Nephron (organoid): ENCODE measurements around the gene FARP1.
A peak's percentile ranks its signal among the peaks of the same experiment; 100 is the strongest.

Experiments
- H3K27ac Mint-ChIP-seq, 3 experiments: 2 replicates each; pipeline ENCODE4 v1.8.0; 2020; ENCODE audit warnings: mixed read lengths in 3 of 3, mild to moderate bottlenecking in 2 of 3, moderate library complexity in 1 of 3
- H3K27me3 Mint-ChIP-seq: 2 replicates; pipeline ENCODE4 v1.8.0; 2021; ENCODE audit warnings: low read depth, mild to moderate bottlenecking, moderate library complexity, mixed read lengths
- H3K36me3 Mint-ChIP-seq: 2 replicates; pipeline ENCODE4 v1.8.0; 2020; ENCODE audit warnings: low read depth, mixed read lengths
- H3K4me1 Mint-ChIP-seq: 2 replicates; pipeline ENCODE4 v1.8.0; 2020; ENCODE audit warnings: mixed read lengths
- H3K4me3 Mint-ChIP-seq, 3 experiments: 2 replicates each; pipeline ENCODE4 v1.8.0; 2020; ENCODE audit warnings: mild to moderate bottlenecking in 3 of 3, mixed read lengths in 3 of 3, moderate library complexity in 2 of 3
- H3K9me3 Mint-ChIP-seq: 2 replicates; pipeline ENCODE4 v1.8.0; 2020; ENCODE audit warnings: mixed read lengths
- CTCF ChIP-seq, 3 experiments: fragments of 200-600 bp; sonication (generic); IDR thresholded peaks; one replicate each; pipeline ENCODE4 v1.5.0; 2021; ENCODE audit warnings: antibody characterized with exemption in 3 of 3; ENCODE audit not compliant: unreplicated experiment in 3 of 3

FARP1 gene

DNA sequence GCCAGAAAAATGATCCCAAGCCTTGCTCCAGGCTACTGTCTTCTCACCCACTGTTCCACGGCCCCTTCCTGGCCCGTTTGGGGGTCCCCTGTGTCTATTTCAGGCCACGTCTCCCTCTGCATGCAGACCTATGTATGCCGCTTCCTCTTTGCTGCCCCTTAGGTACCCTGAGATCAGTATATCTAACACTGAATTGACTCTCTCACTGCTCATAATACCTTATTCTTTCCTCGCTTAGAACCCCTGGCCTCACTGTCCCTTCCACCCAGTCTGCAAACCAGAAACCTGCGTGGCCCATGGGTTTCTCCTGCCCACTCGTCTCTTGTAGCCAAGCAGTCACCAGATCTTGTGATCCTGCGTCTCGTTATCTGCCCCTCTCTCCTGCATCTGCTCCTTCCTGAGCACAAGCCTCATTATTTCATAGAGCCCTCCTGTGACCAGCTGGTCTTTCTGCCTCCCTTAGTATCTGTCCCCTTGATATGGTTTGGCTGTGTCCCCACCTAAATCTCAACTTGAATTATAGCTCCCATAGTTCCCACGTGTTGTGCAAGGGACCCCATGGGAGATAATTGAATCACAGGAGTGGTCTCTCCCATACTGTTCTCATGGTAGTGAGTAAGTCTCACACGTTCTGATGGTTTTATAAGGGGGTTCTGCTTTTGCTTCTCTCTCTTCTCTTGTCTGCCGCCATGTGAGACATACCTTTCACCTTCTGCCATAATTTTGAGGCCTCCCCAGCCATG lies 143.1 kb downstream of the FARP1 start:
- no peaks in the 10 kb centered on the region for H3K9me3 Mint-ChIP-seq
- no peaks in the 10 kb centered on the region for H3K27me3 Mint-ChIP-seq
- H3K36me3 Mint-ChIP-seq, result peaks cover 16% of the 10 kb centered on the region
- no peak overlapping the region for H3K4me3 Mint-ChIP-seq
- peaks cover 9% of the 10 kb centered on the region for H3K4me1 Mint-ChIP-seq
- H3K27ac Mint-ChIP-seq, result no peak overlapping the region
- no peak for TF ChIP-seq CTCF (IDR thresholded peaks at IDR 0.05; ENCODE audit: unreplicated experiment in 3 of 3)

GRCh38 chr13:98286799-98287198 lies 143.9 kb downstream of the FARP1 start:
- H3K36me3 Mint-ChIP-seq, result peaks cover 16% of the 10 kb centered on the region
- TF ChIP-seq CTCF (IDR thresholded peaks at IDR 0.05; ENCODE audit: unreplicated experiment in 3 of 3), result no peak
- H3K27me3 Mint-ChIP-seq, result no peaks in the 10 kb centered on the region
- H3K4me3 Mint-ChIP-seq, result no peak overlapping the region
- H3K27ac Mint-ChIP-seq, result no peak overlapping the region
- H3K4me1 Mint-ChIP-seq, result peaks cover 5% of the 10 kb centered on the region
- no peaks in the 10 kb centered on the region for H3K9me3 Mint-ChIP-seq

- no peaks in the 10 kb centered on the region for H3K27me3 Mint-ChIP-seq
- H3K27ac Mint-ChIP-seq, result peak overlapping the region; percentile 35 to 69 (median 41)
- no peaks in the 10 kb centered on the region for H3K9me3 Mint-ChIP-seq
- peaks cover 16% of the 10 kb centered on the region for H3K36me3 Mint-ChIP-seq
- no peak for TF ChIP-seq CTCF (IDR thresholded peaks at IDR 0.05; ENCODE audit: unreplicated experiment in 3 of 3)
- no peak overlapping the region for H3K4me3 Mint-ChIP-seq
- H3K4me1 Mint-ChIP-seq, result peaks cover 10% of the 10 kb centered on the region
Measured at GRCh38 chr13:98288211-98288610, 145.3 kb downstream of the FARP1 start.

DNA sequence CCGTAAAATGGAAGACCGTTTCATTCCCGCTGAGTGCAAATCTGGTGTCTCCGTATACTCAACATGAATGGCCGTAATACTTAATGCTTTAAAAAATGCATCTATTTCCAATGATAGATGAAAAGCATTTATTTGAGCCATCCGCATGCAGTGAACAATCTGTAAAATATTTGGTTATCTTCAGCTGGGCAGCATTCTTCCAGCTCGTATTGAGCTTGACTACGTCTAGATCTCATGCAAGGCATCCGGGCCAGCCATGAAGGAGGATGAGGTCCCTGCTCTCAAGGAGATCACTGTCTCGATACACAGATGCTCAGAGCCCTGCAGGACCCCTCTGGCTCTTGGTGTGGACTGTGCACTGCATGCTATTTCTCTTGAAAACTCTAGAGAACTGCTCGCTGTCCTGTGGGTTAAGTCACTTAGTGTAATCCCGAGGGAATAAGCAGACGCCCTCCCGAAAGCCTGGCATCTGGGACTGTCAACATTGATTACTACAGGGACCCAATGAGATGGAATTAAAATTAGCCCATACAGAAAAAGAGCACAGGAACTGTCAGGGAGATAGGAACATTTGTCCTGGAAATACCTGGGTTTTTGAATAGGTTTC lies 146.5 kb downstream of the FARP1 start:
- Mint-ChIP-seq H3K4me1 (peaks cover 16% of the 10 kb centered on the region), H3K27ac (no peak overlapping the region), H3K4me3 (no peak overlapping the region), H3K36me3 (peaks cover 16% of the 10 kb centered on the region), H3K9me3 (no peaks in the 10 kb centered on the region), H3K27me3 (no peaks in the 10 kb centered on the region)
- no peak for TF ChIP-seq CTCF (IDR thresholded peaks at IDR 0.05; ENCODE audit: unreplicated experiment in 3 of 3)

DNA sequence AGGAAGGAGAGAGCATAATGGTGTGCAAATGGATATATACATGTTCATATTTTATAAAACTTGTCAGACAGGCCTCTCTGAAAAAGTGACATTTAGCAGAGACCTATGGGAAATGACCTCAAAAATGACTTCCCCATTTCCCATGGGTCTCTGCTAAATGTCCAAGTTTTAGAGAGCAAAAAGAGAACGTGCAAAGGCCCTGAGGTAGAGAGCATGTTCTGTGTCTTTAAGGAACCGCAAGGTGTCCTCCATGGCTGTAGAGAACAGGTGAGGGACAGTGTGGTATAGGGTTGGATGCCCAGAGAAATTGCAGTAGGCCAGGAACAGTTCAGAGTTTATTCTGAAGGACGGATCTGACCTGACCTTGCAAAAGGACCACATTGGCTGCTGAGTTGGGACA lies 147.4 kb downstream of the FARP1 start:
- H3K27me3 Mint-ChIP-seq, result no peaks in the 10 kb centered on the region
- H3K4me1 Mint-ChIP-seq, result peaks cover 19% of the 10 kb centered on the region
- no peak for TF ChIP-seq CTCF (IDR thresholded peaks at IDR 0.05; ENCODE audit: unreplicated experiment in 3 of 3)
- H3K4me3 Mint-ChIP-seq, result no peak overlapping the region
- H3K9me3 Mint-ChIP-seq, result no peaks in the 10 kb centered on the region
- no peak overlapping the region for H3K27ac Mint-ChIP-seq
- H3K36me3 Mint-ChIP-seq, result peaks cover 16% of the 10 kb centered on the region

- peaks cover 29% of the 10 kb centered on the region for H3K4me1 Mint-ChIP-seq
- no peak for TF ChIP-seq CTCF (IDR thresholded peaks at IDR 0.05; ENCODE audit: unreplicated experiment in 3 of 3)
- peak overlapping the region in 1 of 3 experiments; percentile 73 for H3K27ac Mint-ChIP-seq
- no peak overlapping the region for H3K4me3 Mint-ChIP-seq
- H3K9me3 Mint-ChIP-seq, result no peaks in the 10 kb centered on the region
- H3K27me3 Mint-ChIP-seq, result no peaks in the 10 kb centered on the region
- peaks cover 16% of the 10 kb centered on the region for H3K36me3 Mint-ChIP-seq
Measured at GRCh38 chr13:98291658-98292057, 148.8 kb downstream of the FARP1 start.
